Liver (tissue), 9 donors: ENCODE measurements around the gene BEAN1. TPM values are rescaled to one million over a fixed set of nuclear protein-coding genes. Genes with fewer than 3 reads are reported as not detected.

Source experiments
- DNase-seq: peaks from one replicate; pipeline ENCODE4 v3.0.0-alpha.2; 2017; ENCODE audit warnings: low spot score
- H3K27ac ChIP-seq, 2 donors: one replicate each; pipeline ENCODE4 v1.7.0; 2013; ENCODE audit warnings: inconsistent platforms in 2 of 2, low read length in 2 of 2, control low read depth in 1 of 2, low read depth in 1 of 2, mild to moderate bottlenecking in 1 of 2
- H3K27me3 ChIP-seq, 4 donors: one replicate each; pipeline versions ENCODE4 v1.6.1 to v1.7.0; 2013; ENCODE audit warnings: low read length in 3 of 4, inconsistent platforms in 1 of 4, mild to moderate bottlenecking in 1 of 4, moderate library complexity in 1 of 4; ENCODE audit not compliant: control insufficient read depth in 4 of 4, insufficient read depth in 4 of 4
- H3K36me3 ChIP-seq, 4 donors: one replicate each; pipeline versions ENCODE4 v1.6.1 to v1.7.0; 2013; ENCODE audit warnings: low read length in 3 of 4, mild to moderate bottlenecking in 3 of 4, low read depth in 1 of 4, moderate library complexity in 1 of 4; ENCODE audit not compliant: control insufficient read depth in 4 of 4, insufficient read depth in 3 of 4
- H3K4me1 ChIP-seq, 4 donors: one replicate each; pipeline versions ENCODE4 v1.6.1 to v1.7.0; 2013; ENCODE audit warnings: low read length in 3 of 4, mild to moderate bottlenecking in 3 of 4, moderate library complexity in 1 of 4; ENCODE audit not compliant: control insufficient read depth in 4 of 4, insufficient read depth in 4 of 4
- H3K4me3 ChIP-seq, 3 donors: one replicate each; pipeline versions ENCODE4 v1.6.1 to v1.7.0; 2013; ENCODE audit warnings: low read length in 3 of 3, control low read depth in 1 of 3, low read depth in 1 of 3, mild to moderate bottlenecking in 1 of 3
- H3K9ac ChIP-seq, 2 donors: one replicate each; pipeline ENCODE4 v1.7.0; 2013; ENCODE audit warnings: low read length in 2 of 2, mild to moderate bottlenecking in 2 of 2, moderate library complexity in 2 of 2, control low read depth in 1 of 2, low read depth in 1 of 2
- H3K9me3 ChIP-seq, 4 donors: one replicate each; pipeline versions ENCODE4 v1.6.1 to v1.7.0; 2013; ENCODE audit warnings: low read length in 3 of 4; ENCODE audit not compliant: control insufficient read depth in 4 of 4
- ATF3 ChIP-seq: IDR thresholded peaks from 2 replicates; pipeline ENCODE4 v1.6.1; 2016; ENCODE audit warnings: antibody characterized with exemption
- CTCF ChIP-seq: fragments of 150-350 bp; IDR thresholded peaks from 2 replicates; pipeline ENCODE4 v1.5.1; 2017; ENCODE audit warnings: improper control_type of control experiment, low read depth, low read length; ENCODE audit not compliant: missing input control
- EGR1 ChIP-seq, 2 donors: IDR thresholded peaks; 2 replicates each; pipeline ENCODE4 v1.6.1; 2016 to 2018; ENCODE audit warnings: antibody characterized with exemption in 2 of 2, low read depth in 2 of 2
- FOXA1 ChIP-seq: IDR thresholded peaks from 2 replicates; pipeline ENCODE4 v1.6.1; 2016; ENCODE audit warnings: antibody characterized with exemption
- FOXA2 ChIP-seq: IDR thresholded peaks from 2 replicates; pipeline ENCODE4 v1.6.1; 2016; ENCODE audit warnings: antibody characterized with exemption
- GABPA ChIP-seq, 2 donors: IDR thresholded peaks in 1 of 2; conservative IDR thresholded peaks in 1 of 2; 2 replicates each; pipeline ENCODE4 v1.6.1; 2016; ENCODE audit warnings: antibody characterized with exemption in 2 of 2, mild to moderate bottlenecking in 1 of 2, moderate library complexity in 1 of 2
- HNF4A ChIP-seq, 2 donors: conservative IDR thresholded peaks; 2 replicates each; pipeline ENCODE4 v1.6.1; 2016; ENCODE audit warnings: antibody characterized with exemption in 2 of 2, mild to moderate bottlenecking in 2 of 2
- HNF4G ChIP-seq: IDR thresholded peaks from 2 replicates; pipeline ENCODE4 v1.6.1; 2016; ENCODE audit warnings: antibody characterized with exemption
- JUND ChIP-seq, 2 donors: IDR thresholded peaks; 2 replicates each; pipeline ENCODE4 v1.6.1; 2016; ENCODE audit warnings: antibody characterized with exemption in 2 of 2
- MAX ChIP-seq: IDR thresholded peaks from 2 replicates; pipeline ENCODE4 v1.6.1; 2016; ENCODE audit warnings: antibody characterized with exemption
- NR2F2 ChIP-seq: IDR thresholded peaks from 2 replicates; pipeline ENCODE4 v1.6.1; 2016; ENCODE audit warnings: antibody characterized with exemption
- RAD21 ChIP-seq, 2 donors: IDR thresholded peaks; 2 replicates each; pipeline ENCODE4 v1.6.1; 2016; ENCODE audit warnings: antibody characterized with exemption in 2 of 2, mild to moderate bottlenecking in 2 of 2
- REST ChIP-seq: IDR thresholded peaks from 2 replicates; pipeline ENCODE4 v1.6.1; 2016; ENCODE audit warnings: antibody characterized with exemption, mild to moderate bottlenecking
- RXRA ChIP-seq, 2 donors: IDR thresholded peaks; 2 replicates each; pipeline ENCODE4 v1.6.1; 2017 to 2018; ENCODE audit warnings: antibody characterized with exemption in 2 of 2, mild to moderate bottlenecking in 1 of 2
- SP1 ChIP-seq: IDR thresholded peaks from 2 replicates; pipeline ENCODE4 v1.6.1; 2018; ENCODE audit warnings: antibody characterized with exemption, mild to moderate bottlenecking
- TAF1 ChIP-seq: conservative IDR thresholded peaks from 2 replicates; pipeline ENCODE4 v1.6.1; 2016; ENCODE audit warnings: antibody characterized with exemption, mild to moderate bottlenecking
- YY1 ChIP-seq: IDR thresholded peaks from 2 replicates; pipeline ENCODE4 v1.6.1; 2016; ENCODE audit warnings: antibody characterized with exemption, mild to moderate bottlenecking
- ZBTB33 ChIP-seq: IDR thresholded peaks from 2 replicates; pipeline ENCODE4 v1.6.1; 2016; ENCODE audit warnings: antibody characterized with exemption
- WGBS: extraction: QIAGEN DNeasy Blood & Tissue Kit; methylation state at CpG from one replicate; pipeline ENCODE4 v1.1.7; 2013; 5-methylcytosine and 5-hydroxymethylcytosine counted together
- polyA plus RNA-seq, 2 donors: library from polyadenylated mRNA; stranded (reverse) in 1 of 2; unstranded in 1 of 2; fragments of 200-250 nt in 1 of 2; fragments of >200 nt in 1 of 2; fragmentation: Nextera tagmentation in 1 of 2; extraction: Ambion mirVana in 1 of 2; gene quantifications; one replicate each; pipeline versions ENCODE4 v1.2.1 to v1.2.3, GENCODE V29; 2013 to 2015
- total RNA-seq, 2 donors: library from RNA; depleted of rRNA; stranded (reverse); fragments of >200 nt; gene quantifications; one replicate each; pipeline ENCODE4 v1.2.3, GENCODE V29; 2014
- donor health status: healthy.
- donor health status: healthy.
- donor health status: healthy.
- donor health status: healthy.
- donor health status: healthy.

Gene BEAN1
- total and polyA plus RNA-seq, 4 donors: 0.22 to 0.99 (median 0.25) TPM; not detected in 1

GRCh38 chr16:66468321-66468965, 41.3 kb downstream of the BEAN1 start:
- Histone ChIP-seq H3K4me1 (no peaks in the 10 kb centered on the region), H3K9ac (no peak overlapping the region), H3K27ac (no peak overlapping the region), H3K4me3 (no peak overlapping the region), H3K36me3 (no peaks in the 10 kb centered on the region), H3K9me3 (no peaks in the 10 kb centered on the region), H3K27me3 (no peaks in the 10 kb centered on the region)
- 85% methylated on average over 11 of the region's 11 CpGs for WGBS
- TF ChIP-seq YY1 (no peak), ZBTB33 (no peak), CTCF (no peak), FOXA2 (no peak), REST (no peak), RAD21 (IDR thresholded peaks at IDR 0.05) (no peak), NR2F2 (no peak), MAX (no peak), TAF1 (no peak), EGR1 (IDR thresholded peaks at IDR 0.05; ENCODE audit: low read depth in 2 of 2) (no peak), ATF3 (no peak), FOXA1 (no peak), JUND (IDR thresholded peaks at IDR 0.05) (no peak), HNF4G (no peak), HNF4A (conservative IDR thresholded peaks at IDR 0.05) (no peak), RXRA (IDR thresholded peaks at IDR 0.05) (no peak), SP1 (no peak), GABPA (IDR thresholded peaks at IDR 0.05 in 1 of 2, conservative IDR thresholded peaks at IDR 0.05 in 1 of 2) (no peak)
- no peak for DNase-seq
